HG03521 (cell line): Measurements from ENCODE around the gene CTNND1.

Source experiments
- ATAC-seq: cut with Tn5 transposase; IDR thresholded peaks from one replicate; pipeline ENCODE4 v1.9.1; 2021; ENCODE audit warnings: mild to moderate bottlenecking, moderate library complexity; ENCODE audit not compliant: unreplicated experiment

Gene CTNND1

GRCh38 chr11:57758174-57758573 is 3.4 kb upstream of the CTNND1 start:
- ATAC-seq = no peak

- ATAC-seq = no peak
Measured at GRCh38 chr11:57762235-57762861, 746 bp downstream of the CTNND1 start.

GRCh38 chr11:57763568-57763967 is 2.0 kb downstream of the CTNND1 start:
- ATAC-seq = no peak

- ATAC-seq = no peak
Measured at GRCh38 chr11:57764021-57764420, 2.4 kb downstream of the CTNND1 start.

GRCh38 chr11:57764566-57764965 is 3.0 kb downstream of the CTNND1 start:
- no peak for ATAC-seq

- no peak for ATAC-seq
Measured at GRCh38 chr11:57764972-57765371, 3.4 kb downstream of the CTNND1 start.

- no peak for ATAC-seq
Measured at GRCh38 chr11:57770793-57771192, 9.2 kb downstream of the CTNND1 start.

- ATAC-seq = no peak
Measured at GRCh38 chr11:57771365-57771764, 9.8 kb downstream of the CTNND1 start.

- ATAC-seq = no peak
Measured at GRCh38 chr11:57772562-57772961, 11.0 kb downstream of the CTNND1 start.

GRCh38 chr11:57773026-57773598 is 11.5 kb downstream of the CTNND1 start:
- no peak for ATAC-seq

GRCh38 chr11:57775491-57775890 is 13.9 kb downstream of the CTNND1 start:
- ATAC-seq = no peak

- ATAC-seq = no peak
Measured at GRCh38 chr11:57776031-57776521, 14.5 kb downstream of the CTNND1 start.

GRCh38 chr11:57776577-57777210 is 15.1 kb downstream of the CTNND1 start:
- ATAC-seq = no peak

GRCh38 chr11:57777969-57778317 is 16.3 kb downstream of the CTNND1 start:
- no peak for ATAC-seq

- ATAC-seq = no peak
Measured at GRCh38 chr11:57778318-57779037, 16.9 kb downstream of the CTNND1 start.

GRCh38 chr11:57779276-57779675 is 17.7 kb downstream of the CTNND1 start:
- no peak for ATAC-seq

- ATAC-seq = no peak
Measured at GRCh38 chr11:57781529-57781943, 19.9 kb downstream of the CTNND1 start.

GRCh38 chr11:57785072-57785471 is 23.5 kb downstream of the CTNND1 start:
- ATAC-seq = no peak

- ATAC-seq = no peak
Measured at GRCh38 chr11:57786436-57786835, 24.8 kb downstream of the CTNND1 start.

- no peak for ATAC-seq
Measured at GRCh38 chr11:57787006-57787604, 25.5 kb downstream of the CTNND1 start.
